HL-60/S4 treated with phorbol 12-myristate 13-acetate at 8.2 ng/mL for 4 days and 3 days (cell line): ENCODE data around the gene FAAH2.
"Not testable (repeated sequence)": the region's sequence is repeated elsewhere in the genome, so short reads cannot be mapped to it uniquely, and the experiment has no call there.

Source experiments
- in situ Hi-C: fragments of 300-500 bp; cut with MboI; formaldehyde crosslinking; loops from 2 replicates; pipeline ENCODE4 v1.15.0; 2022; ENCODE audit warnings: low sequenced_read_pairs

FAAH2 gene

GRCh38 chrX:57380026-57380796 lies 93.7 kb downstream of the FAAH2 start:
- in situ Hi-C loops = no loop called here

DNA sequence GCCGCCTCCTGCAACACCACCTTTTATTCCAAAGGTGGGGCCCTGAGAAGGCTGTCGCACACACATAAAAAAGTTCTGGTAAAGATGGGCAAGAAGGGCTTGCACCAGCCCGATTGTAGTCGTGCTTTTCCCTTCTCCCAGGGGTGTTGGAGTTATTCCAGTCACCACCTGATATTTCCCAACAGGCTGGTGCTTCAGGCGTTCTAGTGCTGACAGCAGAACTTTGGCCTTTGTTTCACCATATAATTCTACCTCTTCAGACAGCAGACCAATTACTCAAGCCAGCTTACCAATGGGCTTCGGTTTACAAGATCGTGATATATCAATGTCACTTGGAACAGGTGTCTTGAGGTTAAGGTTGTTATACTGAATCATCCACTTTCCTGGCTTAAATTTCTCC lies 107.7 kb downstream of the FAAH2 start:
- in situ Hi-C loops = not testable (repeated sequence)

GRCh38 chrX:57403191-57403590 lies 116.7 kb downstream of the FAAH2 start:
- in situ Hi-C loops = not testable (repeated sequence)

- in situ Hi-C loops = no loop called here
Measured at GRCh38 chrX:57406149-57406548, 119.6 kb downstream of the FAAH2 start.

GRCh38 chrX:57417827-57418226 lies 131.3 kb downstream of the FAAH2 start:
- in situ Hi-C loops = no loop called here

DNA sequence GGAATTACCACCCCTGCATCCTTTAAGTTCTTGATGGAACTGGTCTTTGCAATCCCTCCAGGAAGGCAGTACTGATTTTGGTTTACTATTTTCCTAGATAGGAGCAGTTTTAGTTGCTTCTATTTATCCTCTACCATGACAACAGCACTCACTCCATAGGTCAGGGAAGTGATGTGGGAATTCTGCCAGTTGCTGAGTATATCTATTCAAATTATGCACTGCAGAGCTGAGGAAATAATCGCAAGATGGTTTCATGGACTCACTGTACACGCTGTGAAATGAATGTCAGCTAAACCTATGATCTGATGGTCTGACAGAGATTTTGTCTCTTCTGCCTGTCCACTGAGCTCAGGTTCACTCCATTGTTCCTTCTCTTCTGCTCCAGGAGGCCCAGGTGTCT lies 135.8 kb downstream of the FAAH2 start:
- in situ Hi-C loops = no loop called here

DNA sequence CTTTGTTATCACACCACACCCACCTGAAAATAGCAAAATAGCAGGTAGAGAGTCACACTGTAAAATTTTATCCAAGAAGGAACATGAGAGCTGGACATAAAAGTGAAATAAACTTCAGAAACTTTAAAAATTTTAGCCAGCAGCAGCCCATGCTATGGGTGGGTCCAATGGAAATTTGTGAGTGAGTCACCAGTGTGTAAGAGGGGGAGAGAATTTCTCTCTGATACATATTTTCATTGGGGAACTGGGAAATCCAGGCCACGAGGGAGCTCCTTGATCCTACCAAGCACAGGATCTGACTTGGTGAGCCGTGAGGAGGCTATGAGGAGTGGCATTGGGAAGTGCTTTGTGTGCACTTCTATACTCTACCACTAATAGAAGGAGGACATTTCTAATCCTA lies 136.3 kb downstream of the FAAH2 start:
- in situ Hi-C loops = no loop called here

DNA sequence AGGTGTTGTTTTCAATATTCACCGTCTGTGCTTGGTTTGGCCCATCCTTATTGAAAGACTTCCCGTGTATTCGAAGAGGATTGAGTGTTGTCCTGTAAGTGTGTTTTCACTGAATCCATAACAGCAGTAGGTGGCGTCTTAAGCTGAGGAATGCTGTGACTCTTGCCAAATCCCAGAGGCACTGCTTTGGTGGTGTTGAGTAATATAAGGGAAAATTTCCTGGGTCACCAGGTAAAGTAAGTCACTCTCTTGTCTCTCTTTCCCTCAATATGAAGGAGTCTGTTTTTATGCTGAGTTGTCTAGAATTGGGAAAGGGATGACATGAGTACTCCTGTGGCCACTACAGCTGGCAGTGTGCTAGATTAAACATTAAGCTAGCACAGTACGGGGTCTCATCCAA lies 158.6 kb downstream of the FAAH2 start:
- in situ Hi-C loops = no loop called here

- in situ Hi-C loops = no loop called here
Measured at GRCh38 chrX:57445832-57446231, 159.3 kb downstream of the FAAH2 start.

- in situ Hi-C loops = no loop called here
Measured at GRCh38 chrX:57447856-57448255, 161.3 kb downstream of the FAAH2 start.

GRCh38 chrX:57451426-57452020 lies 165.0 kb downstream of the FAAH2 start:
- in situ Hi-C loops = no loop called here

DNA sequence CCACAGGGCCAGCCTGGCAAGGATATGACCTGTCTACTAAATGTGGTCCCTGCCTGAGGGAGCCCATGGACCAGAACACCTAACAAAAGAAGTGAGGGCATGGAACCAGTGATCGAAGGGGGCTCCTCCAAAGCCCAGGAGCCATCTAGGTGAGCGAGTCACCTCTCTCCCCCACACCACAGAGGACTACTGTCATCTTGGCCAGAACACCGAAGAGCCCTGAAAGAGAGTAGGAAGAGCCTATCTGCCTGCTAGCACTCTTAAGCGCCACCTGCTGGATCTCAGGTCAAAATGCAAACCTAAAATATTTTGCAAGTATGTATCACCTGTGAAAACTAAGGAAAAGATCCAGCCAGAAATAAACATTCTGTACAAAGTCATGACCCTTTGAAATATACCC lies 167.4 kb downstream of the FAAH2 start:
- in situ Hi-C loops = no loop called here

DNA sequence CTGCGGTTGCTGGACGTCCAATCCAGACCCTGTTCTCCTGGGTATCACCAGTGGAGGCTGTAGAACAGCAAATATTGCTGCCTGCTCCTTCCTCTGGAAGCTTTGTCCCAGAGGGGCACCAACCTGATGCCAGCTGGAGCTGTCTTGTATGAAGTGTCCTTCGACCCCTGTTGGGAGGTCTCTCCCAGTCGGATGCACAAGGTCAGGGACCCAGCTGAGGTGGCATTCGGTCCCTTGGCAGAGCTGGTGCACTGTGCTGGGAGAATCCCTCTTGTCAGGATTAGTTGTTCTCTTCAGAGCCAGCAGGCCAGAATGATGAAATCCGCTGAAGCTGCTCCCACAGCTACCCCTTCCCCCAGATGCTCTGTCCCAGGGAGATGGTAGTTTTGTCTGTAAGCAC lies 195.0 kb downstream of the FAAH2 start:
- in situ Hi-C loops = no loop called here

DNA sequence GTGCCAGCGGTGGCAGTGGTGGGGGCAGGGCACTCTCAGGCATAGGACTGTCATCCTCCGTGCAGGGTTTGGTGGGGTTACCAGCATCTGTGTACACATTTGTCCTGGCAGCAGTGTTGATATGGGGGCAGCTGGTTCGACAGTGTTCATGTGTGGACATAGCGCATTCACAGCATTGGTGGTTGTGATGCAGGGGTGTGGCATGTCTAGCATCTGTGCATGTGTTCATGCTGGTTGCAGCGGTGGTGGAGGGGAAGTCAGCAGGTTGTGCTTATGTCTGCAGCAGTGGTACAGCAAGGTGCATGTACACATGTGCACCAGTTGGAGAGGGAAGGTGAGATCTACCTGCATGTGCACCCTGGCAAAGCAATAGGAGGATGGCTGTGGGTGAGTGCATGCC lies 230.0 kb downstream of the FAAH2 start:
- in situ Hi-C loops = no loop called here

- in situ Hi-C loops = no loop called here
Measured at GRCh38 chrX:57519578-57520118, 233.1 kb downstream of the FAAH2 start.

DNA sequence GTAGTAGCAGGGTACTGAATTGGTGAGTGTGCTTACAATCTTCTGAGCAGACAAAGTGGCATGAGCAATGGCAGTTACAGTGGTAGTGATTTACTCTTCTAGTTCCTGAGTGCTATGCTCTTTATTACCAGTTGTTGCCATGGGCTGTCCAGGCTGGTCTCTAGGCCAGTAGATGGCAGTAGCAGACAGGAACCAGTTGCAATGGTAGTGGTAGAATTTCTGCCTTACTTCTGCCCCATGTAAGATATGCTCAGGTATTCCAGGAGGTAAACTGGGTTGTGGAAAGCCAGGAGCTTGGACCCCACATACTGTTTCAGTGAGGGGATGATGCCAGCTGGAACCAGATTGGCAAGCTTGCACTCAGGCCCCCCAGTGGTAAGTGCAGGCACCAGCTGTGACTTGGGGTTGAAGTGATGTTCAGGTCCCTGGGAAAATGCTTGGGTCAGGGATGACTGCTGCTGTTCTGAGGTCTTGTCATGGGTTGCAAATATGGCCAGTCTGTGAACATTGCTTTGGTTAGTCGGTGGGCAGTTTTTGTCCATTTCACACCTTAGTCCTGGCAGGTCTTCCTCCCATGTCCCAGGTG lies 242.3 kb downstream of the FAAH2 start:
- in situ Hi-C loops = no loop called here
